ENCODE measurements around the gene ZBTB5. TPM values are rescaled to one million over a fixed set of nuclear protein-coding genes. Genes with fewer than 3 reads are reported as not detected.

Gene ZBTB5
- polyA plus RNA-seq, 3 donors, result 3.3 to 3.9 (median 3.8) TPM

DNA sequence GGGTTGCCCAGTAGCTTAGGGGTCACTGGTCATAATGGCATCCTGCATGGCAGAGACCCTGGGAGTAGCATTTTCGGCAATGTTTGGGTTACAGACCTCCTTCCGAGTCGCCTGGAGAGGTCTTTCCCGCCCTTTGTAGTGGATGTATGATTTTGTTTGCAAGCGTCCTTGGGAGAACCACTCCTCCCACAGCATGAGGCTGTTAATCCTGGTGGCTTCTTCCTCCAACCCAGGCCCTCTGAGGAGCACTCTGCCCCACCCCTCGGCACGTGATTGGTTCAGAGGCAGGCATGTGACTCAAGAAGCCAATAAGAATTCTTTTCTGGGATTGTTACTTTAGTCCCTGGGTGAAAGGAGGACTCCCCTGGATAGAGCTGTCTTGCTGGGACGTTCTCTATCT is 73.0 kb downstream of the ZBTB5 start:
- whole genome bisulfite sequencing, 3 donors, result 80 to 85% (median 80%) methylated on average over 8 of the region's 8 CpGs
- no peak overlapping the region for H3K27ac ChIP-seq (ENCODE audit: low read depth, low read length)

- H3K27ac ChIP-seq (ENCODE audit: low read depth, low read length), result no peak overlapping the region
- 23 to 41% (median 38%) methylated on average over 7 of the region's 7 CpGs for WGBS, 3 donors
Observed at GRCh38 chr9:37390759-37391158, 74.5 kb downstream of the ZBTB5 start.

Other genes starting within 250 kb of the ZBTB5 start
- gene GRHPR, start 42.8 kb downstream of the ZBTB5 start, polyA plus RNA-seq, result 100 to 1,000 TPM in 1 of 3 donors, 10 to 100 TPM in 2; 81.4 to 138 (median 86.8) TPM
- gene POLR1E, start 20.5 kb upstream of the ZBTB5 start, polyA plus RNA-seq, result 10 to 100 TPM; 27.7 to 30.6 (median 29.2) TPM
- 1 to 10 TPM; 2.9 to 5.0 (median 3.8) TPM for gene FBXO10, start 110.9 kb upstream of the ZBTB5 start, polyA plus RNA-seq
- gene TOMM5, start 127.1 kb upstream of the ZBTB5 start, polyA plus RNA-seq, result 100 to 1,000 TPM in 2 of 3 donors, 10 to 100 TPM in 1; 62.7 to 175 (median 120) TPM
- under 1 TPM; 0.13 to 0.22 (median 0.21) TPM for gene FRMPD1, start 185.5 kb upstream of the ZBTB5 start, polyA plus RNA-seq